BE2C (cell line): Measurements from ENCODE around the gene GLDC.
A peak's percentile ranks its signal among the peaks of the same experiment; 100 is the strongest.

ENCODE experiments used
- DNase-seq: peaks from one replicate; pipeline ENCODE4 v3.0.0-alpha.2; 2020
- H3K27me3 ChIP-seq: fragments of 250-450 bp; sonication (Bioruptor Pico); 2 replicates; pipeline ENCODE4 v1.5.1; 2020; ENCODE audit warnings: mild to moderate bottlenecking
- H3K36me3 ChIP-seq: fragments of 250-450 bp; sonication (Bioruptor Pico); 2 replicates; pipeline ENCODE4 v1.5.1; 2020; ENCODE audit warnings: mild to moderate bottlenecking
- H3K4me1 ChIP-seq: fragments of 250-450 bp; sonication (Bioruptor Pico); 2 replicates; pipeline ENCODE4 v1.5.1; 2020
- H3K4me3 ChIP-seq: 2 replicates; pipeline ENCODE4 v1.5.1; 2011; ENCODE audit warnings: low read depth, low read length
- H3K9me3 ChIP-seq: fragments of 250-450 bp; sonication (Bioruptor Pico); 2 replicates; pipeline ENCODE4 v1.5.1; 2020
- CTCF ChIP-seq: IDR thresholded peaks from 2 replicates; pipeline ENCODE4 v1.5.1; 2012; ENCODE audit warnings: mild to moderate bottlenecking, low read depth, low read length

Gene GLDC

GRCh38 chr9:6592231-6592630 lies 53.3 kb downstream of the GLDC start:
- no peak for DNase-seq
- H3K4me1 ChIP-seq = no peaks in the 10 kb centered on the region
- H3K9me3 ChIP-seq = no peaks in the 10 kb centered on the region
- no peak for TF ChIP-seq CTCF
- no peaks in the 10 kb centered on the region for H3K36me3 ChIP-seq
- no peak overlapping the region for H3K4me3 ChIP-seq
- peaks cover 3% of the 10 kb centered on the region; the same call in 1 of the 2 replicates for H3K27me3 ChIP-seq

- no peak for DNase-seq
- no peak for TF ChIP-seq CTCF
- Histone ChIP-seq H3K9me3 (no peaks in the 10 kb centered on the region), H3K36me3 (no peaks in the 10 kb centered on the region), H3K4me3 (no peak overlapping the region), H3K27me3 (no peaks in the 10 kb centered on the region; the same call in none of the 2 replicates), H3K4me1 (no peaks in the 10 kb centered on the region)
Measured at GRCh38 chr9:6590772-6591384, 54.7 kb downstream of the GLDC start.

GRCh38 chr9:6590334-6590733 lies 55.2 kb downstream of the GLDC start:
- H3K9me3 ChIP-seq = no peaks in the 10 kb centered on the region
- no peaks in the 10 kb centered on the region for H3K4me1 ChIP-seq
- H3K4me3 ChIP-seq = no peak overlapping the region
- no peak for DNase-seq
- no peaks in the 10 kb centered on the region for H3K36me3 ChIP-seq
- H3K27me3 ChIP-seq = no peaks in the 10 kb centered on the region; the same call in none of the 2 replicates
- no peak for TF ChIP-seq CTCF

GRCh38 chr9:6584881-6585597 lies 60.5 kb downstream of the GLDC start:
- H3K4me3 ChIP-seq = no peak overlapping the region
- H3K9me3 ChIP-seq = no peaks in the 10 kb centered on the region
- DNase-seq = no peak
- H3K4me1 ChIP-seq = no peaks in the 10 kb centered on the region
- TF ChIP-seq CTCF = peak; percentile 33
- H3K36me3 ChIP-seq = no peaks in the 10 kb centered on the region
- H3K27me3 ChIP-seq = no peaks in the 10 kb centered on the region; the same call in none of the 2 replicates

- no peak for DNase-seq
- Histone ChIP-seq H3K4me3 (no peak overlapping the region), H3K4me1 (no peaks in the 10 kb centered on the region), H3K36me3 (no peaks in the 10 kb centered on the region), H3K9me3 (no peaks in the 10 kb centered on the region), H3K27me3 (peaks cover 7% of the 10 kb centered on the region)
- TF ChIP-seq CTCF = no peak
Measured at GRCh38 chr9:6581253-6581652, 64.3 kb downstream of the GLDC start.

- DNase-seq = no peak
- Histone ChIP-seq H3K27me3 (peaks cover 12% of the 10 kb centered on the region; the same call in 1 of the 2 replicates), H3K9me3 (no peaks in the 10 kb centered on the region), H3K36me3 (no peaks in the 10 kb centered on the region), H3K4me3 (no peak overlapping the region), H3K4me1 (no peaks in the 10 kb centered on the region)
- no peak for TF ChIP-seq CTCF
Measured at GRCh38 chr9:6579613-6580012, 65.9 kb downstream of the GLDC start.
